ENCODE data around the gene MUC5AC.

GRCh38 chr11:1149545-1149944, 8.2 kb upstream of the MUC5AC start:
- TF ChIP-seq CTCF (IDR thresholded peaks at IDR 0.05): no peak
- no peak for TF ChIP-seq EP300 (IDR thresholded peaks at IDR 0.05; ENCODE audit: low read depth)
- TF ChIP-seq POLR2A (IDR thresholded peaks at IDR 0.05): no peak
- no peak for TF ChIP-seq POLR2AphosphoS5 (IDR thresholded peaks at IDR 0.05)

Measured in transverse colon (tissue), 4 donors.